MM.1S (cell line): ENCODE measurements around the gene CR1.

Source experiments
- EZH2 ChIP-seq: fragments of 300-600 bp; sonication (generic); optimal IDR thresholded peaks from 2 replicates; pipeline ENCODE3; 2017; ENCODE audit warnings: low read depth, mild to moderate bottlenecking, antibody characterized with exemption, low read length, mixed read lengths
- TF ChIP-seq, protein P1 (sequence below): fragments of 300-600 bp; sonication (generic); IDR thresholded peaks from 2 replicates; pipeline ENCODE4 v1.5.1; 2016; ENCODE audit warnings: antibody characterized with exemption, low read length, mixed read lengths

DNA sequence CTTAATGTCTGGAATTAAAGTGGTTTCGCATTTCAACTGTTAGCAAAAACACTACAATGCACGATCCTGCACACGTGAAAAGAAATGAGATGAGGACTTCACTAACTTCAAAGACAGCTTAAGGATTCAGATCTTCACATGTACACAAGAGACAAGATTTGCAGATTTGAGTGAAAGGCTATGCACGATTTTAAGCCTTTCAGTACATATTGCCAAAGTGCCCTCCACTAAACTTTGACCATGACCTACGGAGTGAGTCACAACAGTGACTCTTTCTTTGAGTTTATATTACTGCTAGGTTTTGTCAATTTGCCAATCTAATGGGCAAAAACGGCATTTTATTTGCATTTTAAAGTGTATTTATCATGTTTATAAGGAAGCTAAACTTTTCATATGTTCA lies 107.8 kb downstream of the CR1 start:
- TF ChIP-seq, protein P1, sequence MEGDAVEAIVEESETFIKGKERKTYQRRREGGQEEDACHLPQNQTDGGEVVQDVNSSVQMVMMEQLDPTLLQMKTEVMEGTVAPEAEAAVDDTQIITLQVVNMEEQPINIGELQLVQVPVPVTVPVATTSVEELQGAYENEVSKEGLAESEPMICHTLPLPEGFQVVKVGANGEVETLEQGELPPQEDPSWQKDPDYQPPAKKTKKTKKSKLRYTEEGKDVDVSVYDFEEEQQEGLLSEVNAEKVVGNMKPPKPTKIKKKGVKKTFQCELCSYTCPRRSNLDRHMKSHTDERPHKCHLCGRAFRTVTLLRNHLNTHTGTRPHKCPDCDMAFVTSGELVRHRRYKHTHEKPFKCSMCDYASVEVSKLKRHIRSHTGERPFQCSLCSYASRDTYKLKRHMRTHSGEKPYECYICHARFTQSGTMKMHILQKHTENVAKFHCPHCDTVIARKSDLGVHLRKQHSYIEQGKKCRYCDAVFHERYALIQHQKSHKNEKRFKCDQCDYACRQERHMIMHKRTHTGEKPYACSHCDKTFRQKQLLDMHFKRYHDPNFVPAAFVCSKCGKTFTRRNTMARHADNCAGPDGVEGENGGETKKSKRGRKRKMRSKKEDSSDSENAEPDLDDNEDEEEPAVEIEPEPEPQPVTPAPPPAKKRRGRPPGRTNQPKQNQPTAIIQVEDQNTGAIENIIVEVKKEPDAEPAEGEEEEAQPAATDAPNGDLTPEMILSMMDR, result no peak
- TF ChIP-seq EZH2, result no peak
